Sigmoid colon (tissue), 4 donors: ENCODE data around the gene CCR5.

Source experiments
- CTCF ChIP-seq, 4 experiments: fragments of 450-650 bp in 3 of 4; fragments of 200-600 bp in 1 of 4; IDR thresholded peaks; one replicate each; pipeline ENCODE4 v1.5.1; 2016 to 2019; ENCODE audit warnings: antibody characterized with exemption in 4 of 4, mild to moderate bottlenecking in 3 of 4, moderate library complexity in 2 of 4
- POLR2AphosphoS5 ChIP-seq, 4 donors: sonication (generic); formaldehyde crosslinking; IDR thresholded peaks; one replicate each; pipeline ENCODE4 v1.6.1; 2017; ENCODE audit warnings: antibody characterized with exemption in 4 of 4

- TF ChIP-seq CTCF (IDR thresholded peaks at IDR 0.05) (no peak), POLR2AphosphoS5 (IDR thresholded peaks at IDR 0.05) (no peak)
These were observed 35.7 kb downstream of the CCR5 start for GRCh38 chr3:46406443-46406787.
